ENCODE measurements around the gene CD81. TPM values are rescaled to one million over a fixed set of nuclear protein-coding genes. Genes with fewer than 3 reads are reported as not detected.

CD81 gene
- total and polyA plus RNA-seq, 7 donors, result 75.9 to 155 (median 112) TPM

DNA sequence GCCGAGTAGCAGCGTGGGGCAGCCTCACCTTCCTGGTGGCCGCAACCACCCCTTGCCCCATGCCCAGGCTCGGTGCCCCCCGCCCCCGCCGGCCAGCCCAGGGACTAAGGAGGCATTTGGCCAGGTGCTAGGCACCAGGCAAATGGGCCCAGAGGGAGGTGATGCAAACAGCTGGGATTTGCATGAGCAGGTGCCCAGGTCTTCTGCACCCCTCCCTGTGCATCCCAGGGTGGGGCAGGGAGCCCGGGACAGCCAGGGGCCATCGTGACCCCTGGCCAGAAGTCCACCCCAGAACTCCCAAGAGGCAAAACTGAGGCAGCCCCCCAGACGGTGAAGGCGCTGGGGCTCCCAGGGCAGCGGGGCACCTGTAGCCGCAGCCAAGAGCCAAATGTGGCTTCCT is 49.1 kb downstream of the CD81 start:
- 82 to 87% (median 85%) methylated on average over 10 to 13 of the region's 13 CpGs for WGBS, 3 donors

DNA sequence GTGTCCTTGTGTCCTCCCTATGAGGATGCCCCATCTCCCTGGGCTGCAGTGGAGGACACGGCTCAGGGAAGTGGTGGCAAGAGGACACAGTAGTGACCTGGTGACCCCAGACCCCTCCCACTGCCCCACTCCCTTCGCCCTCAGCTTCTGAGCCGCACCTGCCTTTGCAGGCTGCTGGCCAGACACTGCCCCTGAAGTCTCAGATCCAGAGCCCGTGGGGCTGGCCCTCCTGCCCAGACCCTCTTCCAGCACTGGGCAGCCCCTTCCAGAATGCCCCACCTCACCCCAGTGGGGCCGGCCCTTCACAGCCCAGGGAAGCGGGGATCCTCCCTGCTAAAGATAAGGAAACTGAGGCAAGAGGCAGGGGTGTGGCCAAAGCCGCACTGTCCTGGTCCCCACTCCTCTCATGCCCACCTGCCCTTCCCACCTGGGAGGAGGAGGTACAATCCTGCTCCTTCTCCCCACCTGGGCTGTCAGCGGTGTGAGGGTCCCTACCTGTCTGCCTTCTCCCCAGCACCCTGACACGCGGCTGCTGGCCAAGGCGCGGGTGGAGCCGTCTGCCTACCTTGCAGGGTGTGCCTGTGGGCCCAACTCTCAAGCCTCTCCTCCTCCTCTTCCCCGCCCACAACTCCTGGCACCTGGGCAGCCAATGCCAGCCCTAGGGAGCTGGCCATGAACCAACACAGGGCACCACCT is 49.9 kb downstream of the CD81 start:
- H3K9me3 ChIP-seq, result no peaks in the 10 kb centered on the region
- intact Hi-C loops (cut with DNase I), result loop anchor here in 1 of 2 donors (10.0 kb wide), 1 partner anchor 468 kb away; no protein-coding TSS in a partner anchor
- DNase-seq (no peak), ATAC-seq (no peak)
- no peaks in the 10 kb centered on the region for H3K36me3 ChIP-seq (ENCODE audit: insufficient read depth in 1 of 2, low read depth in 1 of 2)
- no peak overlapping the region for H3K4me3 ChIP-seq
- H3K27me3 ChIP-seq (ENCODE audit: insufficient read depth in 3 of 3, low read length in 2 of 3), result peaks cover 0 to 6% (median 2%) of the 10 kb centered on the region in 3 donors
- H3K27ac ChIP-seq, result no peak overlapping the region
- TF ChIP-seq, protein P1, sequence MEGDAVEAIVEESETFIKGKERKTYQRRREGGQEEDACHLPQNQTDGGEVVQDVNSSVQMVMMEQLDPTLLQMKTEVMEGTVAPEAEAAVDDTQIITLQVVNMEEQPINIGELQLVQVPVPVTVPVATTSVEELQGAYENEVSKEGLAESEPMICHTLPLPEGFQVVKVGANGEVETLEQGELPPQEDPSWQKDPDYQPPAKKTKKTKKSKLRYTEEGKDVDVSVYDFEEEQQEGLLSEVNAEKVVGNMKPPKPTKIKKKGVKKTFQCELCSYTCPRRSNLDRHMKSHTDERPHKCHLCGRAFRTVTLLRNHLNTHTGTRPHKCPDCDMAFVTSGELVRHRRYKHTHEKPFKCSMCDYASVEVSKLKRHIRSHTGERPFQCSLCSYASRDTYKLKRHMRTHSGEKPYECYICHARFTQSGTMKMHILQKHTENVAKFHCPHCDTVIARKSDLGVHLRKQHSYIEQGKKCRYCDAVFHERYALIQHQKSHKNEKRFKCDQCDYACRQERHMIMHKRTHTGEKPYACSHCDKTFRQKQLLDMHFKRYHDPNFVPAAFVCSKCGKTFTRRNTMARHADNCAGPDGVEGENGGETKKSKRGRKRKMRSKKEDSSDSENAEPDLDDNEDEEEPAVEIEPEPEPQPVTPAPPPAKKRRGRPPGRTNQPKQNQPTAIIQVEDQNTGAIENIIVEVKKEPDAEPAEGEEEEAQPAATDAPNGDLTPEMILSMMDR (IDR thresholded peaks at IDR 0.05), result no peak
- H3K4me1 ChIP-seq, result no peaks in the 10 kb centered on the region
- WGBS, 3 donors, result 82 to 85% (median 82%) methylated on average over 13 to 14 of the region's 14 CpGs

More for the DNA sequence above, 49.1 kb downstream of the CD81 start:
- no peak overlapping the region for H3K4me3 ChIP-seq
- H3K27ac ChIP-seq, result no peak overlapping the region
- H3K4me1 ChIP-seq, result no peaks in the 10 kb centered on the region
- no peaks in the 10 kb centered on the region for H3K36me3 ChIP-seq (ENCODE audit: insufficient read depth in 1 of 2, low read depth in 1 of 2)
- H3K27me3 ChIP-seq (ENCODE audit: insufficient read depth in 3 of 3, low read length in 2 of 3), result peaks cover 0 to 6% (median 2%) of the 10 kb centered on the region in 3 donors
- ATAC-seq (no peak), DNase-seq (no peak)
- no peaks in the 10 kb centered on the region for H3K9me3 ChIP-seq
- TF ChIP-seq, protein P1 (IDR thresholded peaks at IDR 0.05), result no peak
- intact Hi-C loops (cut with DNase I), result loop anchor here in 1 of 2 donors (10.0 kb wide), 1 partner anchor 469 kb away; no protein-coding TSS in a partner anchor

DNA sequence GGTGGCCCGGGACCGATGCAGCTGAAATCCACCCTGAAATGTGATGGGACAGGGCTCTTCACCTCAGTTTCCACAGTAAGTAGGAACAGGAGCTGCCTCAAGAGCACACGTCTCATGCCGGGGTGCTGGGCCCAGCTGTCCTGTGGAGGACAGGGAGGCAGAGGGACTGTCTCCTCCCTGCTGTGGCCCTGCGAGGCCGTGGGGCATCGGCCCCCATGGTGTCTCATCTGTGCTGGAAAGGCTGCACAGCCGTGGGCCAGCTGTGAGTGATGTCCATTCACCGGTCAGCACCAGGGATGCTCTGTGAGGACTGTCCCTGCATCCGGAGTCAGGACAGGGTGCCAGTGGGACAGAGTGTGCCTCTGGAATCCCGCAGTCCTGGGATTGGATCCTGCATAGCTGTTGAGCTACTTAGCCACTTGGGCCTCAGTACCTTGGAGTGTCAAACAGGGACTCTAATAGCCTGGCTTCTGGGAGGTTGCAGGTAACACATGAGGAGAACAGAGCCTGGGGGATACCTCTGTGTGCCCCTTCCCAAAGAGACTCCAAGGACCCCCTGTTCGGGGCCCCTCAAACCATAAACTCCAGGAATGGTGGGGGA is 50.7 kb downstream of the CD81 start:
- Histone ChIP-seq H3K9me3 (no peaks in the 10 kb centered on the region), H3K27ac (no peak overlapping the region), H3K36me3 (ENCODE audit: insufficient read depth in 1 of 2, low read depth in 1 of 2) (no peaks in the 10 kb centered on the region), H3K4me1 (no peaks in the 10 kb centered on the region), H3K27me3 (ENCODE audit: insufficient read depth in 3 of 3, low read length in 2 of 3) (peaks cover 0 to 2% (median 1%) of the 10 kb centered on the region in 3 donors), H3K4me3 (no peak overlapping the region)
- peak in 1 of 4 donors; percentile 8 for ATAC-seq
- 66 to 73% (median 69%) methylated on average over 12 of the region's 12 CpGs for WGBS, 3 donors
- TF ChIP-seq, protein P1 (IDR thresholded peaks at IDR 0.05), result no peak
- intact Hi-C loops (cut with DNase I), result loop anchor here (1.0 to 10.0 kb wide), 4 partner anchors 103 to 467 kb away; no protein-coding TSS in a partner anchor
- no peak for DNase-seq

DNA sequence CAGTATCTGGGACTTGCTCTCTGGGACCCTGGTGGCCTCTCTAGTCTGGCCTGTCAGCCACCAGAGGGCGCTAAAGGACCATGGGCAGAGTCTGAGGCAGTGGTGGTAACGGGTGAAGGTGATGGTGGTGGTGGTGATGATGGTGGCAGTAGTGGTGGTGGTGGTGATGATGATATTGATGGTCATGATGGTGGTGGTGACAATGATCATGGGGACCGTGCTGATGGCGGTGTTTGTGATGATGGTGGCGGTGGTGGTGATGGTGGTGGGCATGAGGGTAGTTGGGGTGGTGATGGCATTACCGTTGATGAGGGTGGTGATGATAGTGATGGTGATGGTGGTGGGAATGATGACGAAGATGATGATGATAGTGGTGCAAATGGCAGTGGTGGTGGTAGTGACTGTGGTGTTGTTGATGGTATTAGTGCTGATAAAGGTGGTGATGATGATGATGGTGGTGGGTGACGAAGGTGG is 51.2 kb downstream of the CD81 start:
- Histone ChIP-seq H3K9me3 (no peaks in the 10 kb centered on the region), H3K27me3 (ENCODE audit: insufficient read depth in 3 of 3, low read length in 2 of 3) (peaks cover 0 to 2% (median 0%) of the 10 kb centered on the region in 3 donors), H3K4me1 (no peaks in the 10 kb centered on the region), H3K36me3 (ENCODE audit: insufficient read depth in 1 of 2, low read depth in 1 of 2) (no peaks in the 10 kb centered on the region), H3K27ac (no peak overlapping the region), H3K4me3 (no peak overlapping the region)
- 51 to 63% (median 55%) methylated on average over 8 of the region's 8 CpGs for WGBS, 3 donors
- DNase-seq (peak; percentile 66 to 83), ATAC-seq (peak; percentile 69 to 77 (median 72))
- intact Hi-C loops (cut with DNase I), result loop anchor here (1.0 to 10.0 kb wide), 4 partner anchors 102 to 466 kb away; no protein-coding TSS in a partner anchor
- TF ChIP-seq, protein P1 (IDR thresholded peaks at IDR 0.05), result peak; percentile 65
